Stimulated activated naive CD8-positive, alpha-beta T cell treated with anti-CD3 and anti-CD28 coated beads, Interleukin-15, Interleukin-2, amounts not matched to agents 100 ng/mL and 50 ng/mL, for 24 hours (primary cell): Measurements from ENCODE around the gene PTRHD1.
"Not testable (repeated sequence)": the region's sequence is repeated elsewhere in the genome, so short reads cannot be mapped to it uniquely, and the experiment has no call there.

Experiments
- H3K27ac Mint-ChIP-seq: one replicate; pipeline ENCODE4 v1.8.0; 2021; ENCODE audit warnings: mild to moderate bottlenecking, mixed read lengths
- H3K27me3 Mint-ChIP-seq: one replicate; pipeline ENCODE4 v1.8.0; 2021; ENCODE audit warnings: mixed read lengths
- H3K36me3 Mint-ChIP-seq: one replicate; pipeline ENCODE4 v1.8.0; 2021; ENCODE audit warnings: low read depth, mixed read lengths
- H3K4me1 Mint-ChIP-seq: one replicate; pipeline ENCODE4 v1.8.0; 2021; ENCODE audit warnings: low read depth, mixed read lengths
- H3K4me3 Mint-ChIP-seq: one replicate; pipeline ENCODE4 v1.8.0; 2021; ENCODE audit warnings: mild to moderate bottlenecking, mixed read lengths
- H3K9me3 Mint-ChIP-seq: one replicate; pipeline ENCODE4 v1.8.0; 2021; ENCODE audit warnings: mixed read lengths

Gene PTRHD1

GRCh38 chr2:24800487-24800886 lies 7.3 kb upstream of the PTRHD1 start:
- Mint-ChIP-seq H3K4me1 (peaks cover 20% of the 10 kb centered on the region), H3K36me3 (peaks cover 80% of the 10 kb centered on the region)
- not testable (repeated sequence) for H3K4me3 Mint-ChIP-seq, H3K9me3 Mint-ChIP-seq, H3K27me3 Mint-ChIP-seq, H3K27ac Mint-ChIP-seq

GRCh38 chr2:24797644-24798043 lies 4.5 kb upstream of the PTRHD1 start:
- Mint-ChIP-seq H3K4me1 (peaks cover 36% of the 10 kb centered on the region), H3K9me3 (no peaks in the 10 kb centered on the region), H3K4me3 (peak overlapping the region; percentile 4), H3K36me3 (peaks cover 69% of the 10 kb centered on the region), H3K27me3 (peaks cover 2% of the 10 kb centered on the region), H3K27ac (peak overlapping the region; percentile 5)

GRCh38 chr2:24793761-24794435 lies 707 bp upstream of the PTRHD1 start:
- Mint-ChIP-seq H3K27ac (peak overlapping the region; percentile 100), H3K4me3 (peak overlapping the region; percentile 99), H3K36me3 (peaks cover 55% of the 10 kb centered on the region), H3K27me3 (peaks cover 2% of the 10 kb centered on the region), H3K9me3 (no peaks in the 10 kb centered on the region), H3K4me1 (peaks cover 50% of the 10 kb centered on the region)

GRCh38 chr2:24792542-24792873 lies 683 bp downstream of the PTRHD1 start:
- Mint-ChIP-seq H3K4me3 (peak overlapping the region; percentile 99), H3K9me3 (no peaks in the 10 kb centered on the region), H3K27me3 (peaks cover 2% of the 10 kb centered on the region), H3K27ac (peak overlapping the region; percentile 100), H3K36me3 (peaks cover 44% of the 10 kb centered on the region), H3K4me1 (peaks cover 44% of the 10 kb centered on the region)

GRCh38 chr2:24791452-24791851 lies 1.7 kb downstream of the PTRHD1 start:
- Mint-ChIP-seq H3K4me1 (peaks cover 33% of the 10 kb centered on the region), H3K27ac (no peak overlapping the region), H3K36me3 (peaks cover 33% of the 10 kb centered on the region), H3K27me3 (peaks cover 2% of the 10 kb centered on the region), H3K9me3 (no peaks in the 10 kb centered on the region), H3K4me3 (peak overlapping the region; percentile 7)

GRCh38 chr2:24788816-24789215 lies 4.4 kb downstream of the PTRHD1 start:
- Mint-ChIP-seq H3K27ac (no peak overlapping the region), H3K4me1 (peaks cover 21% of the 10 kb centered on the region), H3K4me3 (no peak overlapping the region), H3K9me3 (no peaks in the 10 kb centered on the region), H3K27me3 (peaks cover 2% of the 10 kb centered on the region), H3K36me3 (peaks cover 15% of the 10 kb centered on the region)

GRCh38 chr2:24787532-24787931 lies 5.7 kb downstream of the PTRHD1 start:
- peaks cover 15% of the 10 kb centered on the region for H3K36me3 Mint-ChIP-seq
- H3K27me3 Mint-ChIP-seq = peaks cover 3% of the 10 kb centered on the region
- H3K4me3 Mint-ChIP-seq = no peak overlapping the region
- no peak overlapping the region for H3K27ac Mint-ChIP-seq
- no peaks in the 10 kb centered on the region for H3K9me3 Mint-ChIP-seq
- peaks cover 13% of the 10 kb centered on the region for H3K4me1 Mint-ChIP-seq

- H3K27me3 Mint-ChIP-seq = peaks cover 6% of the 10 kb centered on the region
- no peak overlapping the region for H3K27ac Mint-ChIP-seq
- H3K4me3 Mint-ChIP-seq = no peak overlapping the region
- H3K9me3 Mint-ChIP-seq = peaks cover 2% of the 10 kb centered on the region
- H3K4me1 Mint-ChIP-seq = no peaks in the 10 kb centered on the region
- peaks cover 15% of the 10 kb centered on the region for H3K36me3 Mint-ChIP-seq
Observed at GRCh38 chr2:24785671-24786321, 7.4 kb downstream of the PTRHD1 start.

GRCh38 chr2:24783641-24784040 lies 9.6 kb downstream of the PTRHD1 start:
- Mint-ChIP-seq H3K4me3 (no peak overlapping the region), H3K4me1 (no peaks in the 10 kb centered on the region), H3K27me3 (peaks cover 8% of the 10 kb centered on the region), H3K27ac (no peak overlapping the region), H3K36me3 (no peaks in the 10 kb centered on the region), H3K9me3 (peaks cover 3% of the 10 kb centered on the region)

- Mint-ChIP-seq H3K27ac (no peak overlapping the region), H3K9me3 (peaks cover 3% of the 10 kb centered on the region), H3K27me3 (peaks cover 11% of the 10 kb centered on the region), H3K4me3 (no peak overlapping the region), H3K36me3 (no peaks in the 10 kb centered on the region), H3K4me1 (no peaks in the 10 kb centered on the region)
Observed at GRCh38 chr2:24779116-24779515, 14.1 kb downstream of the PTRHD1 start.

- H3K27me3 Mint-ChIP-seq = peaks cover 3% of the 10 kb centered on the region
- H3K4me3 Mint-ChIP-seq = no peak overlapping the region
- peaks cover 11% of the 10 kb centered on the region for H3K36me3 Mint-ChIP-seq
- H3K4me1 Mint-ChIP-seq = no peaks in the 10 kb centered on the region
- H3K27ac Mint-ChIP-seq = no peak overlapping the region
- H3K9me3 Mint-ChIP-seq = no peaks in the 10 kb centered on the region
Observed at GRCh38 chr2:24774373-24774772, 18.8 kb downstream of the PTRHD1 start.

GRCh38 chr2:24771764-24772586 lies 21.2 kb downstream of the PTRHD1 start:
- Mint-ChIP-seq H3K36me3 (peaks cover 25% of the 10 kb centered on the region), H3K27ac (no peak overlapping the region), H3K9me3 (no peaks in the 10 kb centered on the region), H3K27me3 (peaks cover 3% of the 10 kb centered on the region), H3K4me1 (no peaks in the 10 kb centered on the region), H3K4me3 (no peak overlapping the region)

- Mint-ChIP-seq H3K27me3 (no peaks in the 10 kb centered on the region), H3K4me3 (no peak overlapping the region), H3K4me1 (peaks cover 4% of the 10 kb centered on the region), H3K27ac (no peak overlapping the region), H3K36me3 (peaks cover 29% of the 10 kb centered on the region), H3K9me3 (no peaks in the 10 kb centered on the region)
Observed at GRCh38 chr2:24771061-24771460, 22.1 kb downstream of the PTRHD1 start.

- Mint-ChIP-seq H3K27ac (no peak overlapping the region), H3K4me3 (no peak overlapping the region), H3K27me3 (no peaks in the 10 kb centered on the region), H3K36me3 (peaks cover 45% of the 10 kb centered on the region), H3K9me3 (no peaks in the 10 kb centered on the region), H3K4me1 (peaks cover 4% of the 10 kb centered on the region)
Observed at GRCh38 chr2:24768601-24769000, 24.6 kb downstream of the PTRHD1 start.

GRCh38 chr2:24768013-24768412 lies 25.2 kb downstream of the PTRHD1 start:
- Mint-ChIP-seq H3K27ac (no peak overlapping the region), H3K27me3 (no peaks in the 10 kb centered on the region), H3K36me3 (peaks cover 46% of the 10 kb centered on the region), H3K4me3 (no peak overlapping the region), H3K9me3 (no peaks in the 10 kb centered on the region), H3K4me1 (peaks cover 4% of the 10 kb centered on the region)
